BE2C (cell line): ENCODE data around the gene ZGPAT.

Experiments used
- DNase-seq: peaks from one replicate; pipeline ENCODE4 v3.0.0-alpha.2; 2020
- H3K27me3 ChIP-seq: fragments of 250-450 bp; sonication (Bioruptor Pico); 2 replicates; pipeline ENCODE4 v1.5.1; 2020; ENCODE audit warnings: mild to moderate bottlenecking
- H3K36me3 ChIP-seq: fragments of 250-450 bp; sonication (Bioruptor Pico); 2 replicates; pipeline ENCODE4 v1.5.1; 2020; ENCODE audit warnings: mild to moderate bottlenecking
- H3K4me1 ChIP-seq: fragments of 250-450 bp; sonication (Bioruptor Pico); 2 replicates; pipeline ENCODE4 v1.5.1; 2020
- H3K4me3 ChIP-seq: 2 replicates; pipeline ENCODE4 v1.5.1; 2011; ENCODE audit warnings: low read depth, low read length
- H3K9me3 ChIP-seq: fragments of 250-450 bp; sonication (Bioruptor Pico); 2 replicates; pipeline ENCODE4 v1.5.1; 2020
- CTCF ChIP-seq: IDR thresholded peaks from 2 replicates; pipeline ENCODE4 v1.5.1; 2012; ENCODE audit warnings: mild to moderate bottlenecking, low read depth, low read length

The ZGPAT gene

GRCh38 chr20:63702751-63703470 lies 4.9 kb upstream of the ZGPAT start:
- H3K4me3 ChIP-seq: no peak overlapping the region
- H3K27me3 ChIP-seq: no peaks in the 10 kb centered on the region
- peak; percentile 17 for DNase-seq
- no peak for TF ChIP-seq CTCF
- no peaks in the 10 kb centered on the region for H3K9me3 ChIP-seq
- peaks cover 25% of the 10 kb centered on the region for H3K36me3 ChIP-seq
- H3K4me1 ChIP-seq: peaks cover 30% of the 10 kb centered on the region

GRCh38 chr20:63703471-63703975 lies 4.3 kb upstream of the ZGPAT start:
- TF ChIP-seq CTCF: no peak

GRCh38 chr20:63703976-63704748 lies 3.7 kb upstream of the ZGPAT start:
- TF ChIP-seq CTCF: no peak
- DNase-seq: peak; percentile 10
- H3K36me3 ChIP-seq: peaks cover 32% of the 10 kb centered on the region

More at GRCh38 chr20:63703471-63703975, 4.3 kb upstream of the ZGPAT start:
- H3K4me3 ChIP-seq: no peak overlapping the region
- peaks cover 25% of the 10 kb centered on the region for H3K36me3 ChIP-seq
- peak; percentile 10 for DNase-seq
- no peaks in the 10 kb centered on the region for H3K27me3 ChIP-seq
- H3K9me3 ChIP-seq: no peaks in the 10 kb centered on the region
- H3K4me1 ChIP-seq: peaks cover 24% of the 10 kb centered on the region

GRCh38 chr20:63704749-63705117 lies 3.1 kb upstream of the ZGPAT start:
- H3K27me3 ChIP-seq: no peaks in the 10 kb centered on the region
- no peak overlapping the region for H3K4me3 ChIP-seq
- H3K4me1 ChIP-seq: peaks cover 12% of the 10 kb centered on the region
- H3K9me3 ChIP-seq: no peaks in the 10 kb centered on the region
- no peak for DNase-seq
- no peak for TF ChIP-seq CTCF
- H3K36me3 ChIP-seq: peaks cover 33% of the 10 kb centered on the region

More at GRCh38 chr20:63703976-63704748, 3.7 kb upstream of the ZGPAT start:
- peaks cover 18% of the 10 kb centered on the region for H3K4me1 ChIP-seq
- H3K9me3 ChIP-seq: no peaks in the 10 kb centered on the region
- no peaks in the 10 kb centered on the region for H3K27me3 ChIP-seq
- H3K4me3 ChIP-seq: no peak overlapping the region

GRCh38 chr20:63705232-63706026 lies 2.4 kb upstream of the ZGPAT start:
- no peak overlapping the region for H3K4me3 ChIP-seq
- no peak for DNase-seq
- TF ChIP-seq CTCF: no peak
- H3K4me1 ChIP-seq: peaks cover 5% of the 10 kb centered on the region
- peaks cover 34% of the 10 kb centered on the region for H3K36me3 ChIP-seq
- no peaks in the 10 kb centered on the region for H3K27me3 ChIP-seq
- no peaks in the 10 kb centered on the region for H3K9me3 ChIP-seq
